Activated CD8-positive, alpha-beta memory T cell treated with anti-CD3 and anti-CD28 coated beads, Interleukin-2, amount 50 U/mL, for 4 hours (primary cell): ENCODE data around the gene EXOSC9.
"Not testable (repeated sequence)": the region's sequence is repeated elsewhere in the genome, so short reads cannot be mapped to it uniquely, and the experiment has no call there.

Experiments used
- DNase-seq: peaks from one replicate; pipeline ENCODE4 v3.0.0-alpha.2; 2020

Gene EXOSC9, protein sequence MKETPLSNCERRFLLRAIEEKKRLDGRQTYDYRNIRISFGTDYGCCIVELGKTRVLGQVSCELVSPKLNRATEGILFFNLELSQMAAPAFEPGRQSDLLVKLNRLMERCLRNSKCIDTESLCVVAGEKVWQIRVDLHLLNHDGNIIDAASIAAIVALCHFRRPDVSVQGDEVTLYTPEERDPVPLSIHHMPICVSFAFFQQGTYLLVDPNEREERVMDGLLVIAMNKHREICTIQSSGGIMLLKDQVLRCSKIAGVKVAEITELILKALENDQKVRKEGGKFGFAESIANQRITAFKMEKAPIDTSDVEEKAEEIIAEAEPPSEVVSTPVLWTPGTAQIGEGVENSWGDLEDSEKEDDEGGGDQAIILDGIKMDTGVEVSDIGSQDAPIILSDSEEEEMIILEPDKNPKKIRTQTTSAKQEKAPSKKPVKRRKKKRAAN

DNA sequence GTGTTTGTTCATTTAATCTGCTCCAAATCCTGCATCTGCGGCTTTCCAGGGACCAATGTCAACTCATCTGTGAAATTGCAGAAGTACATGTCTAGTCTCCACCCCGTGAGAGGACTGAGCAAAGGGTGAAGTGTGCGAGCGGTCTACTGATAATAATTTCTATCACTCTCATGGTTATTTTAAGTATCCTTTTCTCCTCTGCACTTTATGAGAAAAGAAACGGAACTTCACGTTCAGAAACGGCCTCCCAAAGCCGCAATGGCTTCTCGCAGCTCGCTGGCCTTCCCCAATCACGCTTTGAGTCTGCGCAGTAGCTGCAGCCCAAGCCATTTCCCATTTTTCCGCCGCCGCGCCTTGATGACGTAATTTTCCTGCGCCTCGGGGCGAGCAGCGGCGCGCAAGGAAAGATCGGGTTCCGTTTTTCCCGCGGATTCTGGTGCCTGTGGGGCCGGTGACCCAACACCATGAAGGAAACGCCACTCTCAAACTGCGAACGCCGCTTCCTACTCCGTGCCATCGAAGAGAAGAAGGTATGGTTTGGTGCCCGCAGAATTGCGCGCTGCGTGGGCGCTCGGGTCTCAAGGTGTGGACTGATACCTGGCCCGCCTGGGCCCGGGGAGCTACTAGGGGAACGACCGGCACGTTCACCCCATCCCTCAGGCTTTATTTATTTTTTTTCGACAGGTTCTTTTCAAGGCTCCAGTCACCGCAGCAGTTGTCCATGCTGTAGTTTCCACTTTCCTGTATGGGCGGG lies at the start of gene EXOSC9:
TSS of gene EXOSC9 (plus strand) at position 363 of the 754 bp plus-strand sequence. CDS start at position 465, 102 bp downstream.
- DNase-seq: peak; percentile 94

DNA sequence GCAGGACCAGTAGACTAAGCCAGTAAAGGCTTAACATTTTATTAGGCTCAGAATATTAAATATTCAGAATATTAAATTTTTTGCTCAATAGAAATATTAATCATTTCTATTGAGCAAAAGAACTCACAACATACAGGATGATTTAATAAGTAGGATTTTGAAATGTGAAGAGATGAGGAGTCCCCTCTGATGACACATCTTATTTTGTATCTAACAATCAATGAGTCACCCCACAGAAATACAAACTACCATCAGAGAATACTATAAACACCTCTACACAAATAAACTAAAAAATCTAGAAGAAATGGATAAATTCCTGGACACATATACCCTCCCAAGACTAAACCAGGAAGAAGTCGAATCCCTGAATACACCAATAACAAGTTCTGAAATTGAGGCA lies 49.0 kb upstream of the EXOSC9 start:
- not testable (repeated sequence) for DNase-seq

DNA sequence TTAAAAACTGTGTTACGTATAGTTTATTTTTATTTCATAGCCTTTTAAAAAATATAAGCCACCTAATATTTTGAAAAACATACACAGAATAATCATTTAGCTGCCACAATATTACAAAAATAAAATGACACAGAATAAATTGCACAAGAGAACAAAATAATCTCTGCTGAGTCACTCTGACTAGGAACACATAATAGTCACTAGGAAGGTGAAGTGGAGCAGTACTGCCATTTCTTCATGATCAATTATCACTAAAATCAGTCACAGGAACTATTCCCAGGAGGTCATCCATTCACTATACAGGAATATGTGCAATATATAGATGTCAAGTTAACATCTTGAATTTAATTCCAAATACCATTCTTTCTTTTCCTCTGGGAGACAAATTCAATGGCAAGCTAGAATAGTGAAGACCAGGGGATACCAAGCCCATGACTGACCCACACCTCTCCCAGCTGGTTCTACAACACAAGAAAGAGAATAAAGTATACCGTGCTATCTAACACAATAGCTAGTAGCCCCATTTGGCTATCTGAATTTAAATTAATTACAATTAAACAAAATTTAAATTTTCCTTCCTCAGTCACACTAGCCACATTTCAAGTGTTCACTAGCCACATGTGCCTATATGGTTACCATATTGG lies 42.1 kb upstream of the EXOSC9 start:
- no peak for DNase-seq

DNA sequence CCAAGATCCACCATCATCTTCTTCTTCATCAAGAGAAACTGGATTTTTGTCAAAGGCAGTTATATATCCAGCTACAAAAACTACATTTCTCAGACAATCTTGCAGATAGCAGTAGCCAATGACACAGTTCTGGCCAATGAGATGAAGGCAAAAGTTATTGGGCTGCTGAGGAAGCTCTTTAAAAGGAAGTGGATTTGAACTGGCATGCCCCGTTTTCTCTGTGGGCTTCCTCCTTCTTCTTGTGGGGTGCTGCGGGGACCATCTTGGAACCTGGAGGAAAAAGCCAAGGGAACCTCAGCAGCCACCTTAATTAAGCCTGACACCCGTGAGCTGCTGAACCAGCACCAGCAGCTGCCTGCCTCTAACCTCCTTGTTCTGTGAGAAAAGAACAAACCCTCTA lies 40.9 kb upstream of the EXOSC9 start:
- DNase-seq: no peak

DNA sequence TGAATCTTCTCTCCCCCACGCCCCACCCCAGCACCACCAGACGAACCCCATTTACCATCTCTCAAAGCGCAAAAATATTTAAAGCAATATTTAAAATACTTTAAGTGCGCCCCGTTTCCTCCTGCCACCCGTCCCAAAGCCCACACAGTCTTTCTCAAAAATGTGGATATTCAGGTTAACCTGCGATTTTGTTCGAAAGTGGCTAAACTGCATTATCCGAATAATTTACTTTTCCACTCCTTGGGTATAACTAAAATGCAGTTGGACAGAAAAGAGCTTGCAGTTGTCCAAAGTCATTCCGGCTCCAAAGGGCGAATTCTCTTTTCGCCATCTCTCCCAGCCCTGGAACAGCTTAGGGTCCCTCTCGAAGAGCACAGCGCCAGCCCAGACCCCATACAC lies 36.8 kb upstream of the EXOSC9 start:
- DNase-seq: no peak

DNA sequence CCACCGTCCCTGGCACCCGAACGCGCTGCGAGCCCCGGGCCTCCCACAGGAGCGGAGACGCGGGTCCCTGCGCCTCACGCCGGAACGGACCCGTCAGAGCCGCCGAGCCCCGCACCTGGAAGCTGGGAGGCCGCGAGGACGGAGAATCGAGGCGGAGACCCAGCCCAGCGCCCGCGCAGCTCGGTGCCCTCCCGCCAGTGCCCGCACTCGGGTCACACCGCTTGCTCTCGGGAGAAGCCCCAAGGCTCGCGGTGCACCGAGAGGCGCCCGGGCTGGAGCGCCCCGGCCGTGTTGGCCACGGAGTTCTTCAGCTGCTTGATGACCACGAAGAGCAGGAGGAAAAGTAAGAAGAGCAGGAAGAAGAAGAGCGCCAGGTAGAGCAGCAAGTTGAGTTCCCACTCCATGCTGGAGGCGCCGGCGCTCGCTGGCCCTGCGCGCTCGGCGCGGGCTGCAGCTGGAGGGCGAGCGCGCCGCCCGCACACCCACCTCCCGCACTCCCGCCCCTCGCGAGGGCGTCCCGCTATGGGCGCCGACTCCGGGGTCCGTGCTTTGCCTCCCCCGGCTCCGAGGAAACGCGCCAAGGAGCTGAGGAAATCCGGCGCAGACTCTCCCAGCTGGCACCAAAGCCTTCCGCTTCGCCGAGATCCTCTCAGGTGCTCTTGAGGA lies 36.3 kb upstream of the EXOSC9 start, which contains the start of gene SMIM43:
TSS of gene SMIM43 (minus strand) at position 463 of the 666 bp plus-strand sequence. CDS start at position 404, 59 bp downstream.
- no peak for DNase-seq

DNA sequence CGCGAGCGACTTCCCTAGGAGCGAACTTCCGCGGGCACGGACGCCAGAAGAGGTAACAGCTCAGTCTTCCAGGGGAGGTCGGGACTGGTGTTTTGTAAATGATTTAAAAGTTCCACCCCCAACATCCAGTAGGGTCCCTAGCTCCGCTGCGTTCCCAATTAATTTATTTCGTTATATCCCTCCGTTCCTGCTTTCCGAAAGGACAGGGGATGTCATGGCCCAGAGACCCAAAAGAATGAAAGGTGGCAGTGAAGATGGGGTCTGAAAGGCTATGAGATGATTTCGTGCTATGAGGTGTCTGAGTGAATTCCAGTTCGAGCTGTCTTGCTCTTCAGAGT lies 35.8 kb upstream of the EXOSC9 start:
- DNase-seq: no peak

DNA sequence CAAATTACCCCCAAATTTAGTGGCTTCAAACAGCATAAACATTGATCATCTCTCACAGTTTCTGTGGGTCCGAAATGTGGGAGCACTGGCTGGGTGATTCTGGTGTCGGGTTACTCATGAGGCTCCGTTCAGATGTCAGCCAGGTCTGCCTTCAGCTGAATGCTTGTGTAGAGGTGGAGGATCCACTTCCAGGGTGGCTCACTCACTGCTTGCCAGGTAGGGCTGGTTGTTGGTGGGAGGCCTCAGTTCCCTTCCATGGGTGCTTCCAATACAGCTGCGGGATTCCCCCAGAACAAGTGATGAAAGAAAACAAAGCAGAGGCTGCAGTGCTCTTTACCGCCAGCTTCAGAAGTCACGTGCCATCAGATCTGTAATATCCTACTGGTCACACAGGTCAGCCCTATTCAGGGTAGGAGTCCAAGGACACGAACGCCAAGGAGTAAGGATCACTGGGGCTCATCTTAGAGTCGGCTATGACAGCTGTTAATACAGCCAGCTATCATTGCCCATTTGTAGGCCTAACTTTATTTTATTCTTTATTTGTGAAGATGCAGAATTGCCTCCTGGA lies 35.1 kb upstream of the EXOSC9 start:
- no peak for DNase-seq

DNA sequence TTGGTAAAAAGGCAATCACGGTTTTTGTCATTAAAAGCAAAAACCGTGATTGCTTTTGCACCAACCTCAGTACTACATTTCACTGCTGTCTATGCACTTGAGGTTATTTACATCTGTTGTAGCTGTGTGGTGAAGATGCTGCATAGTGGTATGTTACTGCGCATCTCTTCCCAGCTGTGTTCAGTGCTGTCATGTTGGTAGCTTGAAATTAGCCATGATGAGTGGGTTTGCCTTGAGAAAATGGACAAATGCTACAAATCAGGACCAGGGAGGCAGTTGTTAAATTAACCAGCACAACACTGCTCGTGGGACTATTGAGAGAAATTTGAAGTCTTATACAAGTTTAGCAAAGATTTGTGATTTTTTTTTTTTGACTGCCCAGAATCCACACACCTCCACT lies 34.0 kb upstream of the EXOSC9 start:
- no peak for DNase-seq

DNA sequence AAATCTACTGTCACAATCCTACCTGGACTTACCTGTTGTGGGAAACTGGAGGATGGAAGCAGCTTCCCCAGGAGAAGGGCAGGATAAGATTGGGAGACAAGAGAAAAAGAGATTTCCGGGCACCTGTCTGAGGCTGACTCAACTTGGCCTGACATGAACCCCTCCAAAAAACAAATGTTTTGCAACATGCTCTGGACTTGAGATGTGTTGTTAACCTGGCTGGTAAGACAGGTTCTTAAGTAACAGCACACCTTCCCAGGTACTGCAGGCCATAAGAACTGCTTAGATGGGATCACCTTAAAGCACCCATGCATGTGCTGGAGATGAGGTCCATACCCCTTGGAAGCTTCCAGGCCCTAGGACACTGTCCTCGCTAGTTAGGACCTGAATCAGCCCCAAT lies 31.8 kb upstream of the EXOSC9 start:
- no peak for DNase-seq

DNA sequence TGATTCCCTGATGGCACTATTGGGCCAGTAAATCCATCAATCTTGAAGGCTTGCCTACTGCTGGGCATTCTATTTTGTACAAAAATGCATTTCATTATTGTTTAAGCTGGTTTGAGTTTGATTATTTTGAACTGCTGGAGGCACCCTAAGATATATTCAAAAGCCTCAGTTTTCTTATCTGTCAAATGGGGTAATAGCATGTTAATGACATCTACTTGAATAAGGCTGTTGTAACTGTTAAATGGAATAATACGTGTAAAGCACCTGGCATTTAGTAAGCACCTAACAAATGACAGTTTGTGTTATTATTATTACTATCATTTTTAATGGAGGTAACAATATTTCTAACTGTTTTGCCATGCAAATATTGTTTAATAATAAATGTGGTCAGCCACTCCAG lies 29.3 kb upstream of the EXOSC9 start:
- DNase-seq: no peak

DNA sequence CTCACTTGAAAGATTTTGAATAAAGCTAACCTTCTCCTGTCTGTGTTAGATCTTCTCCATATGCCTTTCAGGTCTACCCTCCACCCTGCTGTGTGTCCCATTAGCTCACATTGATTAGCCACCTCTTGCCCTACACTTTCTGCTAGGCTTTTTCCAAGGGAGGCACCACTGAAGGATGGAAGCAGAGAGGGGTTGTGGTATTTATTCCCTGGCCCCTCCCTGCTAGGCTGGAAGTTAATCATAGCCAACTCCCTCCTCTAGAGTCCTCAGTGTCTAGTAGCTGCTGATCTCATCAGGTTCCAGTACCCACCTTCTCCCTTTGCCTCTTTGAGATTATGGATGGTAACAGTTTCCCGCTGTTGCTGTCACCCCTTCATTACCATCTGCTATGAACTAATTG lies 27.2 kb upstream of the EXOSC9 start:
- no peak for DNase-seq

DNA sequence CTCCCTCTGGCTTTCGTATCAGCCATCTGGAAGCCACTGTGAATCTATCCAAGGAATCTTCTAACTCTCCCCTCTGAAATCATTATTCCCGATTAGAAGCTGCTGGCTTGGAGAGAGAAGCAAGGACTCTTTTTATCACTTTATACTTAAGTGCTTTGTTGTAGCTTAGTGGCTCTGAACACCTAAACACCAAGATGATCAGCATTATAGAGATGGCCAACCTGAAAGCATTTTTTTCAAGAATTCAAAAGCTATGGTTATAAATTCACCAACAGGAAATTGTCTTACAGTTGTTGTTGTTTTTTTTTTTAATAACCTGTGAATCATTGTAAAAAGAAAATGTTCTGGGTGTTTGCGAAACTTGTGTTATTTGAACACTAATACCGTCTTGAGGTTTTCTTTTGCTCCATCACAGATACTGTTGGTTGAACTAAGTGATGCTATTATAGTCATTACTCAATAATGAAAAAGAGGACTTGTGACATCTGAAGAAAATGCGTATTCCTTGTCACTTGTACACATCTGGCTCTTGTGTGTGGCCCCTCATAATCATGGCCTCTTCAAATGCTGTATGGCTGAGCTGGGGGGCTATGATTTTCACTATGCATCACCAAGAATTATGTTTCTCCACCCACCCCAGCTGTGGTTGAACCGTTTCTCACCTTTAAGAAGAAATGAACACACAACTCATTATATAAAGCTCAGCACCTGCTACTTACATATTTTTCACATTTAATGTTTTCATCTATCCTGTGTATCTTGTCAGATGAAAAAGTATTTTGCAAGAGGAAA lies 24.3 kb upstream of the EXOSC9 start:
- DNase-seq: no peak

DNA sequence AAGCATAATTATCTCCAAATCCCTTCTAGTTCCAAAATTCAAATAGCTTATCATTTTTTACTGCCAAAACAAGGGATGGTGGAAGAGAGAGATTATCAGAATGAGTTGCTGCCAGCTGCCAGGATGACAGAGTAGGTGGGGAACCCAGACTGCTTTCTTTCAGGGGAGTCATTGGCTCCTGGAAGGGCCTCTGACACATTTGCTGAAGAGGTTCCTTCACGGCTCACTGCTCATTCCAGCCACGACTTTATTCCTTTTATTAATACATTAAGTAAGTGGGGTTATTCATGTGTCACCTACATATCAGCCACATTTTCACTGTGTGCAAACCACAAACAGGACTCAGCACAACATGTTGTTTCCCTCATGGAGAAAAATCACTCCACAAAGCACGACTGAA lies 23.5 kb upstream of the EXOSC9 start:
- no peak for DNase-seq

DNA sequence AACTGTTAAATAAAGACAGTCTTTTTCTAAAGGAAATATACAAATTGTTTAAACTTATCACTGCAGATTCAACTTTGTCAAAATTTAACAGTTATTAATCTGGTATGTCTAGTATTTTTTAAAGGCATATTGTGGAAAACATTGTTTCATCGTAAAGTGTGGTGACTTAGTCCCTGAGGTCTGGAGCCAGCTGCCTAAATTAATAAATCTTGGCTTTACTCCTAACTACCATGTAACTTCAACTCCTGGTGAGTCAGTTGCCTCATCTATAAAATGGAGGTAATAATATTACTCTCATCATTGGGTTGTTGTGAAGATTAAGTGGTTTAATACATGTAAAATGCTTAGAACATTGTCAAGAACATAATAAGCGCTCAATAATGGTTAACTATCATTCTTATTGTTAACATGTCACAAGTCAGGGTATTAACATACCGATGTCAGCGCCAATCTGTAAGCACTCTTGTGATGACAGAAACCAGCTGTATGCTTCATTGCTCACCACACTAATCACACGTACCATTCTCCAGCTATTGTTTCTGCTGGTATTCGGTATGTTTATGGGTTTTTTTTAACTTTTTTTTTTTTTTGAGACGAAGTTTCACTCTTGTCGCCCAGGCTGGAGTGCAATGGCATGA lies 22.0 kb upstream of the EXOSC9 start:
- no peak for DNase-seq

DNA sequence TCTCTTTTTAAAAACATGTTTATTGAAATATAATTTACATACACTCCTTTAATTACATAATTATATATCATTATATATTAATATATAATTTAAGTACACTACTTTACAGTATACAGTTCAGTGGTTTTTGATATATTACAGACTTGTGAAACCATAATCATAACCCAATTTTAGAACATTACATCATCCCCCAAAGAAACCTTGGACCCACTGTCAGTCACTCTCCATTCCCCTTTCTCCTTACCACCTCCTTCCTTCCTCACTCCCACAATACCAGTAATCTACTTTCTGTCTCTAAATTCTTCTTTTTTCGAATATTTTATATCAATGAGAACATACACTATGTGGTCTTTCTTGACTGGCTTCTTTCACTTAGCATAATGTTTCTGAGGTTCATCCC lies 17.9 kb upstream of the EXOSC9 start:
- DNase-seq: no peak

DNA sequence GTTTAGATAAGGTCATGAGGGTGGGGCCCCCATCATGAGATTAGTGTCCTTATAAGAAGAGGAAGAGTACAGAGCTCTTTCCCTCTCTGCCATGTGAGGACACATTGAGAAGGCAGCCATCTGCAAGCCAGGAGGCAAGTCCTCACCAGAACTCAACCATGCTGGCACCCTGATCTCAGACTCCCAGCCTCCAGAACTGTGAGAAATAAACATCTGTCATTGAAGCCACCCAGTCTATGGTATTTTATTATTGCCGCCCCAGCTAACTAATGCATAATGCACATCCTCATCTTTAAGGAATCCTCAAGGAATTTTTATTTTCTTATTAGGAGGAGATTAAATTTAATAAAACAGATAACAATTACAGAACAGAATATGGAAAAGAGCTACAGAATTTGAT lies 16.7 kb upstream of the EXOSC9 start:
- DNase-seq: no peak

DNA sequence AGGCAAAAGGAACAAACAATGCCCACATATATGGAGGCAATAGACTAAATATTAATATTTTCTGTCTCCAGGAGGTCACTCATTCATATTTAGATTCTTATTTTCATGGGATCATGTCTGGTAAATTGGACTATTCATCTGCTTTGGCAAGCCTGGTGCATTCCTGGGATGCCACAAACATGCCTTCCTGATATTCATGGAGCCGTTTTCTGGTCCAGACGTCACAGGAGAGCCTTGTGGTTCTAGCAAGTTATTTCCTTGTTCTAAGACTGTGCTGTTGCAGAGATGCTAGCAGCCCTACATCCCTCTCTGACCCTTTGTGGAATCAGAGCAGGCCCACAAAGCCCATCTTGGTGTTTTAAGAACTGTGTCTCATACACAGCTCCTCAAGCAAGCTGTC lies 16.1 kb upstream of the EXOSC9 start:
- no peak for DNase-seq

DNA sequence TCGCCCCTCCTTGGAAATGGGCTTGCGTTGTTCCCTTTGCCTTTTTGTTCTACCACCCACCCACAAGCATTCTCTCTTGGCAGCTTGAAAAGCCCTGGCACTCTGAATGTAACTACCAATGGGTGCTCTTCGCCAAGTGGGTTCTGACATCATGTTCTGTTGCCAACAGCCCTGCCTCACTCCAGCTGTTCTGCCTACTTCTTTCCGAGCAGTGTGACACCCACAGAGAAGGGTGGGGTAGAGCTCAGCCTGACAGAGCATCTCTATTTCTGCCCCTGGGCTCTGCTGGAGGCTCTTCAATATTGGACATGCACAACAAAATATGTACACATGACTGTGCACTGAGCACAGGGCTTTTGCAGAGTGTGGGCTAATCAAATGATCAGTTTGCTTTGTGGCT lies 15.6 kb upstream of the EXOSC9 start:
- DNase-seq: no peak

DNA sequence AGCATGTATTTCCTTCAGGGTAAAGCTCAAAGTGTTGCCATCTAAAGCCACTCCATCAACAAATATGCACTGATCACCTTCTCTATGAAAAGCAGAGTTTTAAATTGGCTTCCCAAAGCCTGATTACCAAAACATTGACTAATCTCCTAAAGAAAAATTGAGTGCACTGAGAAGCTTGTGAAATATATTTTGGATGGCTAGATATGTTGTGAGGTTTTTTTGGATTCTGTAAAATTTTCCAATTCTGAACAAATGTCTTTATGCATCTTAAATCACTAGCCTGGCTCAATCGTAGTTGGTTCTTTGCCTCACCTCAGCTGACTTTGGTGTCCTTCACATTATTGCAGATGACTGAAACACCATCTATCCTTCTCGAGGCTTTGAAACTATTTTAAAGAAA lies 14.9 kb upstream of the EXOSC9 start:
- DNase-seq: no peak

DNA sequence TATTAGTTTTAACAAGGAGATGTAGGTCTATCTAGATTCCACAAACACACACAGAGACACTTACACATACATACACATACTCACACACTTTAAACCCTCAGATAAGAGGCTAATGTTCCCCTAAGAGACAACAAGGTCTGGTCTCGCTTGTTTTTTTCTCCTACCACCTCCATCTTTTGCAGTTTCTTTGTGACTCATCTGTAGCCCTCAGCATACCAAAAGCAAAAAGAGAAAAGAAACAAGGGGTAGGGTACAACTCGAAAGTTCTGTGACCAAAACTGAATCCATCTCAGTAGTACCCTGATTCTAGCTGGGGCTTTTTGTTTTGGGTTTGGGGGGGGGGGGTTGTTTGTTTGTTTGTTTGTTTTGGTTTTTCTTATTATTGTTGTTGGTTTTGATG lies 12.2 kb upstream of the EXOSC9 start:
- no peak for DNase-seq

DNA sequence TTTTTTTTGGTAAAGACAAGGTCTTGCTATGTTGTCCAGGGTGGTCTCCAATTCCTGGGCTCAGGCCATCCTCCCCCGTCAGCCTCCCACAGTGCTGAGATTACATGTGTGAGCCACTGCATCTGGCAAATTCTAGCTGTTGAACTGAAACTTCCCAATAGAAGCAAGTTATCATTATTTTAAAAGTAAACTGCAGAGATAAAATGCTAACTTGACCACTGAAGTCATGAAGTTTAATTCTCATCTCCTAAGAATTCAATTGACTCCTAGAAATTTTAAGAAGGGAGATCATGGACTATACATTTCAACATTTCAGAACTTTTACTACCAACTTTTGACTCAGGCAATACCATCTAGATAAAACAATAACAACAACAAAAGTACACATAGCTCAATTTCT lies 11.7 kb upstream of the EXOSC9 start:
- DNase-seq: no peak
